GM20000 (cell line): ENCODE results near the gene BRSK1.

Experiments used
- DNase-seq: peaks from one replicate; pipeline ENCODE4 v3.0.0; 2012; ENCODE audit warnings: low spot score
- TF ChIP-seq, protein P1 (sequence below): IDR thresholded peaks from 2 replicates; pipeline ENCODE4 v1.5.1; 2012; ENCODE audit warnings: mild to moderate bottlenecking, control low read depth; ENCODE audit errors: extremely low read depth, missing control alignments

BRSK1 gene

DNA sequence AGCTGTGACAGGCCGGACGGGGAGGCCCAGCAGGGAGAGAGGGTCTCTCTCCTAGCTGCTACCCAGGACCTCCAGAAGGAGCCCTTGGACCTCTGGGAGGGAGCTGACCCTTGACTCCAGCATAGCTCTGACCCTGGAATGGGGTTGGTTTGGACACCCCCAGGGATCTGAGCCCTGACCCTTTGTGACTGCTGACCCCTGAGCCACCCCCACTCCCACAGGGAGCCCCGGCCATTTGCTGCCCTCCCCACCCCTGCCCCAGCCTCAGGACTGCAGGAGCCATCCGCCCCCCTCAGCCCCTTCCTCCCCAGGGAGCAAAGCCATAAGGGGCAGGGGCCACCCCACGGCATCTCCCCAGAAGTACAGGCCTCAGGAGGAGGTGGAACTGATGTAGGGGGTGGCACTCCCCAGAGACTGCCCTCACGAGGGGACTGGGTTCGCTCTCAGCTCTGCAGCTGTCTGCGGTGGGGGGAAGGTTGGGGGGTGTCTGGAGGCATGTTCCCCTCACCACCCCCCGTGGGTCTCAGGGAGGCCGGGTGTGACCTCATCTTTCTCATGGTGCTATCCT, 63.7 kb downstream of the BRSK1 start:
- no peak for DNase-seq
- TF ChIP-seq, protein P1, sequence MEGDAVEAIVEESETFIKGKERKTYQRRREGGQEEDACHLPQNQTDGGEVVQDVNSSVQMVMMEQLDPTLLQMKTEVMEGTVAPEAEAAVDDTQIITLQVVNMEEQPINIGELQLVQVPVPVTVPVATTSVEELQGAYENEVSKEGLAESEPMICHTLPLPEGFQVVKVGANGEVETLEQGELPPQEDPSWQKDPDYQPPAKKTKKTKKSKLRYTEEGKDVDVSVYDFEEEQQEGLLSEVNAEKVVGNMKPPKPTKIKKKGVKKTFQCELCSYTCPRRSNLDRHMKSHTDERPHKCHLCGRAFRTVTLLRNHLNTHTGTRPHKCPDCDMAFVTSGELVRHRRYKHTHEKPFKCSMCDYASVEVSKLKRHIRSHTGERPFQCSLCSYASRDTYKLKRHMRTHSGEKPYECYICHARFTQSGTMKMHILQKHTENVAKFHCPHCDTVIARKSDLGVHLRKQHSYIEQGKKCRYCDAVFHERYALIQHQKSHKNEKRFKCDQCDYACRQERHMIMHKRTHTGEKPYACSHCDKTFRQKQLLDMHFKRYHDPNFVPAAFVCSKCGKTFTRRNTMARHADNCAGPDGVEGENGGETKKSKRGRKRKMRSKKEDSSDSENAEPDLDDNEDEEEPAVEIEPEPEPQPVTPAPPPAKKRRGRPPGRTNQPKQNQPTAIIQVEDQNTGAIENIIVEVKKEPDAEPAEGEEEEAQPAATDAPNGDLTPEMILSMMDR = no peak

DNA sequence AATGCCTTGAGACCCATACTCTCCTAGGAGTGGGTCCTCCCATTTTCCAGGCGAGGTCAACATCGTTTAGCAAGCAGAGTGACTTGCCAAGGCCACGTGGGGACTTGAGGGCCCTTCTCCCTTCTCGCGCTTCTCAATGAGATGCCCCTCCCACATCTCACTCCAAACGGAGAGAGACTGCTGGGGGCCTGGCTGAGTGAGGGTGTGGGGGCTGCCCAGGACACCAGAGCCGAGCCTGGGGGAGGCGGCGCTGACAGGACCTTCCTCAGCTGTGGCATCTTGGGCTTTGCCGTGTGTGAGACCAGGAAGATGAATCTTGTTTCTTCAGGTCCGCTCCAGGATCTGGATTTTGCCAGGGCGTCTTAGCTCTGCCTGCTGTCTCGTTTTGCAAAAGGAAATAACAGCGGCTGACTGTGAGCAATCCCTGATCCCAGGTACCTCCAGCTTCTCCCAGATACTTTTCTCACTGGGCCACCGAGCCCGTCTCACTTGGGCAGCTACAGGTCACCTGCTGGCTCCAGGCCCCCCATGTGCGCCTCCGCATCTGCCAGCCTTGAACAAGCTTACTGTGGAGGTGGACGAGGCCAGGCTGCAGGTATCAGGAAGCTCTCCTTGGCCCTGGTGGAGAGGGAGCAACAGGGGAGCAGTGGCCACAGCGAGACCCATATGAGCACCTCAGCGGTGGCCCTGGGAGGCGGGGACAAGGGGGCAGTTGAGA, 64.7 kb downstream of the BRSK1 start:
- no peak for DNase-seq
- TF ChIP-seq, protein P1 = no peak

DNA sequence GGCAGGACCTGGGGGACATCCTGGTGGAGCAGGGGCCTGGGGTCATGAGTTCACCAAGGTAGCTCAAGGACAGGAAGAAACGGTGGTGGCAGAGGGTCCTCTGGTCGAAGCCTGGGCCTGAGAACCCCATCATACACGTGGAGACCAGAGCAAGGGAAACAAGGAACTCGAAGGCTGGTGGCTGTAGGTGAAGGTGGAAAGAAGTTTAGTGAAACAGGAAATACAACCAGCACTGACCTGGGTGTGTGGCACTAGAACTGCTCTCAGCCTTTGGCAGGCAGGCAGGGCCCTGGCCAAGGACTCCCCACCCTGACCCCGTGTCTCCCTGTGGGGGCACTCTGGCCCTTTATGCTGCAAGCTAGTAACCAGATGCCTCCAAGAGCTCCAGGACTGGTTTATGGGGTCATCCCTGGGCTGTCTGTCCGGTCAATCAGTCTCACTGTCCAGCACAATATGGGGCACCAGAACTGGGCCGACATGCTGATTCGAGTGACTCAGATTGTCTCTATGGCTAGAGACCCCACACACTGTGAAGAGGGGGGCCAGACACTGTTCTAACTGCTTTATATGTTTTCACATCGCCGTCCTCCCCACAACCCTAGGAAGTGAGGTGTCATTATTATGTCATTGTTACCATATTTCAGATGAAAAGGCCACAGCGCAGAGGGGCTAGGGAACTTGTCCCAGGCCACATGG, 67.0 kb downstream of the BRSK1 start:
- no peak for DNase-seq
- TF ChIP-seq, protein P1 = no peak

DNA sequence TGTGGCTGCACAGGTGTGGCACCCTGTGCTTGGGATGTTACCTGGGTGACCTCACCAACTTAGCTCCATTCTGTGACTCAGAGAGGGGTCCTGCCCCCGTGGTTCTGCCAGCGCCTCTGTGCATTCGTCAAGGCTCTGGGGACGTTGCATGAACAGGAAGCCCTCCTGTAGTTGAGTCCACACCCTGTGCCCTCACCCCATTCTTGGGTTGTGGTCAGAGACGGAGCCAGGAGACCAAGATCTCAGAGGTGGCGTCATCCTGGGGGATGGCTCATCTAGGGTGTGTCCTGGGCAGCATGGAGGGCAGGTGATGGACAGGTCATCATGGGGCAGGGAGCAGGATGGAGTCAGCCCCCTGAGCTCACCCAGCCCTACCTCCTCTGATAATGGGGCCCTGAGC, 68.2 kb downstream of the BRSK1 start:
- DNase-seq = no peak
- TF ChIP-seq, protein P1 = no peak

DNA sequence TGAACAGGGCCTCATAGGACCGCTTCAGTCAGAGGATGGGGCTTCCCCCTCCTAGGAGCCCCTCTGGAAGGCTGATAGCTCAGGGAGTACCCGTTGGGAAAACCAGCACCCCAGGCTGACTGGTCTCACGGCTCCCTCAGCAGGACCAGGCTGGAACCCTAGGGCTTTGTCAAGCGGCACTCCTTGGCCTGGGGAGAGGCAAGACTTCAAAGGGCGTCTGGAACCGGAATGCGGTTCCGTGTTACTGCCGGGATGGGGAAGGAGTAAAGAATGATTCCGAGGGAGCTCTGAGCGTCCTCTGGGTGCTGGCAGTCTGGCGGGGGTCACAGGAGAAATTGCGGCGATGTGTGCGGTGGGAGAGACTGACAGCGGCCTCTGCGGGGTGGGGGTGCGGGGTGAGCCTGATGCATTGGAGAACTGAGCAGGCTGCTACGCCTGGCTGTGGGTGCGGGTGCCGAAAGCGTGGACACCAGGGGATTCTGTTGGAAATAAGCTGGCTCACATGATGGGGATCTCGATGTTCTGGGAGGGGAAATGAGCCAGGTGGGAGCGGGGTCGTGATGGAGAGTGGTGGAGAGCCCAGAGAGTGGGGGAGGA, 68.8 kb downstream of the BRSK1 start:
- TF ChIP-seq, protein P1 = no peak
- DNase-seq = no peak

DNA sequence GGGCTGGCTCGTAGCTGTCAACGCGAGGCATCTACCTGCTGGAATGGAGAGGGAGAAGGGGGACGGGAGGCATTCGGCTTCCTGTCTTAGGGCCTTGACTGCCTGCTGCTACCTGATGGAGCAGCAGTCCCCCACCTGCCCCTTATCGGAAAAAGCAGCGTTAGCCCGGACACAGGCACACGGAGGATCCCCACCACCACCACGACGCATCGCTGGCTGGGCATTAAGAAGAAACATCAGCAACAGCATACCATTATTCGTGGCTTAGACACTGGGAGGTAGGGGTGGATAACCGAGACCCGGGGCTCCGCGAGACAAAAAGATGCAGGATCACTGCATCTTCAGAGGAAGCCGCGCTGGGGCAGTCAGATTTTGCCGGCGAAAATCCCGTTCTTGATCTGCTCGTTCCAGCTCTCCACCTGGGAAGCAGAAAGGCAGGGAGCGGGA, 69.6 kb downstream of the BRSK1 start:
- TF ChIP-seq, protein P1 = no peak
- DNase-seq = no peak
